ENCODE results near the gene HIPK2. TPM values are rescaled to one million over a fixed set of nuclear protein-coding genes. Genes with fewer than 3 reads are reported as not detected.

HIPK2 gene
- total RNA-seq, 1 experiment from 2014 or later, result 33.4 TPM

DNA sequence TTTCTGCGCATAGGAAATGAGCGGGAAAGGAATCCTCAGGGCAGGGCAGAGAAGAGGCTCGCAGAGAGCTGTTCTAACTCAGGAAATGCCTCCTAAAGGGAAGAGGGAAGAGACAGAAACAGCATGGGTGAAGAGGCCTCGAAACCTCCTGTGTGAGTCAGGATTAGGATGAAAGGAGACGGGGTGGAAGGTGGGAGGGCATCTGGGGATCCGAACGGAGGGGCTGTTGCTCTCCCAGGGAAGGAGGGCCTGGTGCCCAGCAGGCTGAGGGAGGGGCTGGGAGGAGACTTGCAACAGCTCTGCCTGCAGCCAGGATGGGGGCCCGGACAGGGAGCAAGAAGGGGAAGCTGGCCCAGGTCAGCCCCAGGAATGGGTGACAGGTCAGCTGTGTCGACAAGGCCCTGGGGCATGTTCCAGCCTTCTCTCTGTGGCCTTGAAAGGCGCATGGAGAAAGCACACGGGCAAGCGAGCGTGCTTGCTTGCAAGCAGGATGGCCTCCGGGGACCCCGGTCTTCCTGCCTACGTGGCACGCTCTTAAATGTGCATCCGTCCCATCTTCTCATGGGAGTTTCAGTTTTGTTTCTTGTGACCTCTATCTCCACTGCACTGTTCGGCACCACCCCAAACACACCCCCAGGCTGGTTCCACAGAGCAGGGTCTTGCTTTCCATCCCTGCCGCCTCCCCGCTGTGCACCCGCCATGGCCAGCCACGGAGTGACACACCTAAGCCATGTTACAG lies 63.5 kb downstream of the HIPK2 start:
- H3K9me3 Mint-ChIP-seq (ENCODE audit: low read depth, unreplicated experiment), result no peaks in the 10 kb centered on the region
- H3K4me3 Mint-ChIP-seq (ENCODE audit: low read depth, unreplicated experiment), result no peak overlapping the region
- H3K27ac Mint-ChIP-seq (ENCODE audit: unreplicated experiment), result no peak overlapping the region
- H3K27me3 Mint-ChIP-seq (ENCODE audit: unreplicated experiment), result no peaks in the 10 kb centered on the region
- BruUV-seq (replicated peaks), result no TSS peak
- intact Hi-C loops (cut with micrococcal nuclease; ENCODE audit: unreplicated experiment), result no loop called here
- TF ChIP-seq, protein P1, sequence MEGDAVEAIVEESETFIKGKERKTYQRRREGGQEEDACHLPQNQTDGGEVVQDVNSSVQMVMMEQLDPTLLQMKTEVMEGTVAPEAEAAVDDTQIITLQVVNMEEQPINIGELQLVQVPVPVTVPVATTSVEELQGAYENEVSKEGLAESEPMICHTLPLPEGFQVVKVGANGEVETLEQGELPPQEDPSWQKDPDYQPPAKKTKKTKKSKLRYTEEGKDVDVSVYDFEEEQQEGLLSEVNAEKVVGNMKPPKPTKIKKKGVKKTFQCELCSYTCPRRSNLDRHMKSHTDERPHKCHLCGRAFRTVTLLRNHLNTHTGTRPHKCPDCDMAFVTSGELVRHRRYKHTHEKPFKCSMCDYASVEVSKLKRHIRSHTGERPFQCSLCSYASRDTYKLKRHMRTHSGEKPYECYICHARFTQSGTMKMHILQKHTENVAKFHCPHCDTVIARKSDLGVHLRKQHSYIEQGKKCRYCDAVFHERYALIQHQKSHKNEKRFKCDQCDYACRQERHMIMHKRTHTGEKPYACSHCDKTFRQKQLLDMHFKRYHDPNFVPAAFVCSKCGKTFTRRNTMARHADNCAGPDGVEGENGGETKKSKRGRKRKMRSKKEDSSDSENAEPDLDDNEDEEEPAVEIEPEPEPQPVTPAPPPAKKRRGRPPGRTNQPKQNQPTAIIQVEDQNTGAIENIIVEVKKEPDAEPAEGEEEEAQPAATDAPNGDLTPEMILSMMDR (IDR thresholded peaks at IDR 0.05; ENCODE audit: unreplicated experiment), result no peak
- peaks cover 10% of the 10 kb centered on the region for H3K36me3 Mint-ChIP-seq (ENCODE audit: insufficient read depth, unreplicated experiment)
- H3K4me1 Mint-ChIP-seq (ENCODE audit: low read depth, unreplicated experiment), result no peaks in the 10 kb centered on the region
- no peak for DNase-seq
- CTCF ChIA-PET, result no interaction called here

DNA sequence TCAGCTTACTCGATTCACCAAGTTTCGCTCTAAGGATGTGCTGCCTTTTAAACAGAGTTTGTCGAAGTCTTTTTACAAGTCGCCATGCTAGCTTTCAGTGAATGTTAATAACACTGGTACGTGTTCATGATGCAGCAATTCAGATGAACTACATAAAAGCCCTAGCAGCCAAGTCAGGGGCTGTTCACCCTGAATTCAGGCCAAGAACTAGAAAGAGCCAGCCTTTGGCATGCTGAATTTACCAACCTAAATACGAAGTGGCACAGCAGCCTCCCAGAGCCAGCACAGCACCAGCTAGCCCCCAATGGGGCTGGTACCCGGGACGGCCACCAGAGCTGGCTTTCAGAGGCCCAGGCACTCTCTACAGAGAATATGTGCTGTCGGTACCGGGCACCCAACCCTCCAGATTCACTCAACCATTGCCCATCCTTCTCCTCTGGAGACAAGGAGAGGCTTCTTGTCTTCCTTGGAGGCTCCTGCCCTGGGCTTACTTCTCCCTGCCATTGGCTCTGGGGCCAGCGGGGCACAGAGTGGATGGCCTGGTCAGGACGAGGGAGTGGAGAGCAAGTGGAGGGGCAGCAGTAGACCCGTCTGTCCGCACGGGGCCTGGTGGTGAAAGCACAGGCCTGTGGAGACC lies 64.2 kb downstream of the HIPK2 start:
- no peak overlapping the region for H3K27ac Mint-ChIP-seq (ENCODE audit: unreplicated experiment)
- H3K36me3 Mint-ChIP-seq (ENCODE audit: insufficient read depth, unreplicated experiment), result peaks cover 10% of the 10 kb centered on the region
- TF ChIP-seq, protein P1 (IDR thresholded peaks at IDR 0.05; ENCODE audit: unreplicated experiment), result no peak
- no peak overlapping the region for H3K4me3 Mint-ChIP-seq (ENCODE audit: low read depth, unreplicated experiment)
- no peak for DNase-seq
- intact Hi-C loops (cut with micrococcal nuclease; ENCODE audit: unreplicated experiment), result no loop called here
- H3K27me3 Mint-ChIP-seq (ENCODE audit: unreplicated experiment), result no peaks in the 10 kb centered on the region
- H3K9me3 Mint-ChIP-seq (ENCODE audit: low read depth, unreplicated experiment), result no peaks in the 10 kb centered on the region
- no TSS peak for BruUV-seq (replicated peaks)
- no peaks in the 10 kb centered on the region for H3K4me1 Mint-ChIP-seq (ENCODE audit: low read depth, unreplicated experiment)
- CTCF ChIA-PET, result no interaction called here

GRCh38 chr7:139713061-139713460 lies 64.7 kb downstream of the HIPK2 start:
- TF ChIP-seq, protein P1 (IDR thresholded peaks at IDR 0.05; ENCODE audit: unreplicated experiment), result no peak
- H3K36me3 Mint-ChIP-seq (ENCODE audit: insufficient read depth, unreplicated experiment), result peaks cover 10% of the 10 kb centered on the region
- intact Hi-C loops (cut with micrococcal nuclease; ENCODE audit: unreplicated experiment), result no loop called here

DNA sequence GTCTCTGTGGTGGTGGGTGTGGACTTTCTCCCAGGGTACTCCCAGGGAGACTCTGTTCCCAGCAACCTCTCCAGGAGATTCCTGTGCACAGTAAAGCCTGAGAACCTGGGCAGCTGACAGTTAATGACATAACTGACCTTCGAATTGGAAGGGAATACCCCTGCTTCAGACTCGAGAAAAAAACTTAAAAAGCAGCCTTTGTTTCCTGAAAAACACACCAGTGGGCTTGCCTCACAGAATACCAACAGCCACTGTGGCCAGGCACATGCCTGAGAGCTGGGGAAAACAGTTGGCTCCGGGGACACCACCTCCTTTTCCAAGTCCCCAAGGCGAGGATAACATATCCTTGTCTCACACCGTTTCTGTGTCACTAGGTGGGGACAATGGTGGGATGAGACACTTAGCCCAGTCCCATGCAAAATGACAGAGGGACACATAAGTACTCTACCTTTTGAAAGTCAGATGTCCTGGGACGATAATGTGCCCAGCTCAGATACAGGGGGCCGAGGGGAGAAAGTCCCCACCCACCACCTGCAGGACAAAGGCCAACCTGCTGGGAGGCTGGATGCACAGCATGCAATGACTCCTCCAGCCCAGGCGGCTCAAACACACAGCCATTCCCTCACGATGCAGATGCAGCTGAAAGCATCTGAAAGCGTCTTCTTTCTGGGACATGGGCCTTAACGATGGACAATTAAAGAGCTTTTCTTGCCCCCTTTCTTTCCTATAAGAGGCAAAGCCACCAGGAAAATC lies 65.6 kb downstream of the HIPK2 start:
- CTCF ChIA-PET, result no interaction called here
- Mint-ChIP-seq H3K27ac (ENCODE audit: unreplicated experiment) (no peak overlapping the region), H3K36me3 (ENCODE audit: insufficient read depth, unreplicated experiment) (peaks cover 10% of the 10 kb centered on the region), H3K27me3 (ENCODE audit: unreplicated experiment) (no peaks in the 10 kb centered on the region), H3K4me1 (ENCODE audit: low read depth, unreplicated experiment) (no peaks in the 10 kb centered on the region), H3K9me3 (ENCODE audit: low read depth, unreplicated experiment) (no peaks in the 10 kb centered on the region), H3K4me3 (ENCODE audit: low read depth, unreplicated experiment) (no peak overlapping the region)
- no TSS peak for BruUV-seq (replicated peaks)
- DNase-seq, result no peak
- intact Hi-C loops (cut with micrococcal nuclease; ENCODE audit: unreplicated experiment), result no loop called here
- TF ChIP-seq, protein P1 (IDR thresholded peaks at IDR 0.05; ENCODE audit: unreplicated experiment), result no peak

More at GRCh38 chr7:139713061-139713460, 64.7 kb downstream of the HIPK2 start:
- H3K27ac Mint-ChIP-seq (ENCODE audit: unreplicated experiment), result no peak overlapping the region
- H3K27me3 Mint-ChIP-seq (ENCODE audit: unreplicated experiment), result no peaks in the 10 kb centered on the region
- H3K4me1 Mint-ChIP-seq (ENCODE audit: low read depth, unreplicated experiment), result no peaks in the 10 kb centered on the region
- no peak for DNase-seq
- no peak overlapping the region for H3K4me3 Mint-ChIP-seq (ENCODE audit: low read depth, unreplicated experiment)
- BruUV-seq (replicated peaks), result no TSS peak
- H3K9me3 Mint-ChIP-seq (ENCODE audit: low read depth, unreplicated experiment), result no peaks in the 10 kb centered on the region
- CTCF ChIA-PET, result no interaction called here

Measured in Calu3 (cell line).